Activated T-cell treated with anti-CD3 and anti-CD28 coated beads, Interleukin-2, amount 50 U/mL, for 4 hours (primary cell): ENCODE results near the gene EIF2A. TPM values are rescaled to one million over a fixed set of nuclear protein-coding genes. Genes with fewer than 3 reads are reported as not detected.
"Not testable (repeated sequence)": the region's sequence is repeated elsewhere in the genome, so short reads cannot be mapped to it uniquely, and the experiment has no call there.

ENCODE experiments used
- ATAC-seq, 2 donors: fragments of 200-7000 bp; cut with Tn5 transposase; one replicate each; pipeline ENCODE4 v1.10.0; 2021
- DNase-seq: peaks from one replicate; pipeline ENCODE4 v3.0.0-alpha.2; 2020
- H3K27me3 Mint-ChIP-seq: one replicate; pipeline ENCODE4 v1.8.0; 2021; ENCODE audit warnings: low read depth, mixed read lengths
- H3K36me3 Mint-ChIP-seq: one replicate; pipeline ENCODE4 v1.8.0; 2022; ENCODE audit warnings: mixed read lengths; ENCODE audit not compliant: insufficient read depth
- H3K4me1 Mint-ChIP-seq: one replicate; pipeline ENCODE4 v1.8.0; 2021; ENCODE audit warnings: low read depth, mixed read lengths
- H3K4me3 Mint-ChIP-seq: one replicate; pipeline ENCODE4 v1.8.0; 2021; ENCODE audit warnings: mild to moderate bottlenecking, moderate library complexity, mixed read lengths
- H3K9me3 Mint-ChIP-seq: one replicate; pipeline ENCODE4 v1.8.0; 2021; ENCODE audit warnings: mixed read lengths
- total RNA-seq, 3 donors: library from RNA; stranded (reverse); gene quantifications; one replicate each; pipeline ENCODE4 v1.2.1, GENCODE V29; 2021

EIF2A gene
- total RNA-seq, 3 donors from 2014 or later = 163 to 180 (median 163) TPM

DNA sequence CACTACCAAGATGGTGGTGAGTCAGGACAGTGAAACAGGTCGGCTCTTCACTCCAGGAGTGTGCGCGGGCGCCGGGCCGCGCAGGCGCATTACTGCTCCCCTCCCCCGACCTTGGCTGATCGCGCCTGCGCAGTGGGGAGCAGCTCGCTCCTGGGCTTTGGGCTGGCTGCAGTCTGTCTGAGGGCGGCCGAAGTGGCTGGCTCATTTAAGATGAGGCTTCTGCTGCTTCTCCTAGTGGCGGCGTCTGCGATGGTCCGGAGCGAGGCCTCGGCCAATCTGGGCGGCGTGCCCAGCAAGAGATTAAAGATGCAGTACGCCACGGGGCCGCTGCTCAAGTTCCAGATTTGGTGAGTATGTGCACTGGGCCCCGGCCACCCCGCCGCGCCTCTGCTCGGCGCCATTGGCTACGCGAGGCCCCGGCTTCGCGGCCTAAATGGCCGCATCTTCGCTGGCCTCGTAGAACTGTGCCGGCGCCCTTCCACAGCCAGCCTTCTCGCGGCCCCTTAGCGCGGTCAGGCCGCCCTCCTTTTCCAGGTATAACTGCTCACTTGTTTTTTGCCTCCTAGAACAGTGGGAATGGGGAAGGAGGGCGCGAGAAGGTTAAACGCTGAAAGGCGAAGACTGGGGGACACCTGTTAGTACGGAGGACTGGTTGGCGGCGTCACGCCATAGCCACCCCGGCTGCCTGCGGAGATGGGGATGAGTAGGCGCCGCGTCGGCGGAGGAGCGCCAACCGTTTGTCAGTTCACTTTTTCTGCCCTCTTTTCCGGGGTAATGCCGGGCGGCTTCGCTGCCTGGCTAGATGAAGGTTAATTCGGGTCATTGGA, 56.8 kb downstream of the EIF2A start, which contains the start of gene SELENOT:
TSS of gene SELENOT (plus strand) at position 169 of the 827 bp plus-strand sequence. CDS start at position 211, 42 bp downstream.
- H3K9me3 Mint-ChIP-seq = no peaks in the 10 kb centered on the region
- peaks cover 23% of the 10 kb centered on the region for H3K36me3 Mint-ChIP-seq
- DNase-seq (peak; percentile 92), ATAC-seq (peak; percentile 85 to 91)
- H3K27me3 Mint-ChIP-seq = no peaks in the 10 kb centered on the region
- H3K4me1 Mint-ChIP-seq = peaks cover 62% of the 10 kb centered on the region
- peak within 1 kb of the TSS; percentile 100 for H3K4me3 Mint-ChIP-seq

GRCh38 chr3:150603980-150604319, 57.4 kb downstream of the EIF2A start:
- DNase-seq (no peak), ATAC-seq (no peak)
- Mint-ChIP-seq H3K4me1 (peaks cover 68% of the 10 kb centered on the region), H3K9me3 (no peaks in the 10 kb centered on the region), H3K4me3 (peak overlapping the region; percentile 100), H3K36me3 (peaks cover 26% of the 10 kb centered on the region), H3K27me3 (no peaks in the 10 kb centered on the region)

DNA sequence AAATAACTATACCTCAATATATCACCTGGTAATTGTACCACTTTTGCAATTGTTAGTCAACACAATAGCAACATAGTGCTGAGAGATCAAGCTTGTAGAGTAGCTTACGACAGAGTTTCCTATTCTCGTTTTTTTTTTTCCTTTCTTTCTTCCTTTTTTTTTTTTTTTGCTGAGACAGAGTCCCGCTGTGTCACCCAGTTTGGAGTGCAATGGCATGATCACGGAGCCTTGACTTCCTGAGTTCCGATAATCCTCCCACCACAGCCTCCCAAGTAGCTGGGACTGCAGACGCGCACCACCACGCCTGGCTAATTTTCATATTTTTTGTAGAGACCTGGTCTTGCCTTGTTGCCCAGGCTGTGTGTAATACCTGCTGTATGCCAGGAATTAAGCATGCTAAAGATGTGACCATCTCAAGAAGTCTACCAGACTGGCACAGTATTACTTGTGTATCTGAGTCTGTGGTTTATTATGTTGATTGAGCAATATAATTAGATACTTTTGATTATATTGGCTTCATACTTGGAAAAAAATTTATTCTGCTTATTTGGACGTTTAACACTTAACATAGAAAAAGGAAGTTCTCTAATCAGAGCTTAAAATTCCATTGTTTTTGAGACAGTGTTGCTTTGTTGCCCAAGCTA, 59.5 kb downstream of the EIF2A start:
- Mint-ChIP-seq H3K4me1 (peaks cover 78% of the 10 kb centered on the region), H3K36me3 (peaks cover 27% of the 10 kb centered on the region), H3K4me3 (peak overlapping the region; percentile 100), H3K9me3 (no peaks in the 10 kb centered on the region), H3K27me3 (no peaks in the 10 kb centered on the region)
- DNase-seq (no peak), ATAC-seq (no peak)

DNA sequence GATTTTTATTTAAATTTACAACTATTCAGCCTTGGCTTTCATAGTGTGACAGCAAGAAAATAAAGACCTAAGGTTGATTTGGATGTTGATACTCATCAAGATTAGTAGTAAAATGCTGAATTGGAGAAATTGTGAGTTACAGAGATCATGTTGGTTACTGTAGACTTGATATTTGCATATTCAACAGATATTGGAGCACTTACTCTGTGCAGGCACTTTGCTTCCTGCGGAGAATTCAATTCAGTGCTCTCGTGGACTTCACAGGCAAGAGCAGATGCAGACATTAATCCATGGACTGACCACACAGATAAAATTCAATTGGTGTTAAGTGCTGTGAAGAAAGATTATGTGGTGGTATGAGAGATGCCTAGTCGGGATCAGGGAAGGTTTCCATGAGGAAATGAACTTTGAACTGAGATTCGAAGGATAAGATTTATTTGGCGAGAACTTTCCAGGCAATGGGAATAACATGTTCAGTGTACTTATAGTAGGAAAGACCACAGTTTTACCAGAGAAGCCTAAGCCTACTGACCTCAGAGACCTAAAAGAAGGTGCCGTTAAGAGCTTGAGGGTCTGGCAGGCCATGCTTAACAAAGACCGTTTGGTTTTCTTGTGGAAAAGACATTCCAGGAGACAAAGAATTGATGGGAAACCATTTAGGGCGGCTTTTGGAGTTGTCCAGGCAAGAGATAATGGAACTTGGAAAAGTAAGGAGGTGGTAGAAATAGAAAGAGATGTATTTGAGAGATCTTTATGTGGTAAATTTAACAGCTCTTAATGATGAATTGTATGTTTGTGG, 60.9 kb downstream of the EIF2A start:
- ATAC-seq (no peak), DNase-seq (no peak)
- Mint-ChIP-seq H3K4me3 (peak overlapping the region; percentile 42), H3K9me3 (no peaks in the 10 kb centered on the region), H3K4me1 (peaks cover 73% of the 10 kb centered on the region), H3K36me3 (peaks cover 32% of the 10 kb centered on the region), H3K27me3 (no peaks in the 10 kb centered on the region)

DNA sequence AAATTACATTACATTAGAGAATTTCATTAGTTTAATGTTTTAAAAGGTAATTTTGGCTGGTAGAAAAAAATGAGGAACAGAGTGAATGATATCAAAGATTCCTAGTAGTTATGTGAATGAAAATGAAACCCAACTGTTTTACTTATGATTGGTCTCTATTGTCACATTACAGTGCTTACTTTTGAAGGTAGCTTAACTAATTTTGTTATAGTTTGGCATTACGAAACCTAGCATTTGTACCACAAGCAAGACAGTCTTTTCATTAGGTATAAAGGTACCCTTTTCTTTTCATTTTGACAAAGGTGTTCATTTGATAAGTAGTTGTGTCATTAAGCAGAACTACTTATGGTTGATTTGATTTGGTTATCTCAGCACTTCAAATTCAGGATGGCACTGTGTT, 63.4 kb downstream of the EIF2A start:
- peak; percentile 30 to 65 for ATAC-seq

GRCh38 chr3:150610785-150611184, 64.2 kb downstream of the EIF2A start:
- no peak overlapping the region for H3K4me3 Mint-ChIP-seq
- H3K9me3 Mint-ChIP-seq = no peaks in the 10 kb centered on the region
- peaks cover 78% of the 10 kb centered on the region for H3K4me1 Mint-ChIP-seq
- ATAC-seq = no peak
- no peak for DNase-seq
- no peaks in the 10 kb centered on the region for H3K27me3 Mint-ChIP-seq
- H3K36me3 Mint-ChIP-seq = peaks cover 45% of the 10 kb centered on the region

More for the DNA sequence above, 63.4 kb downstream of the EIF2A start:
- peak overlapping the region; percentile 51 for H3K4me3 Mint-ChIP-seq
- DNase-seq = no peak
- H3K9me3 Mint-ChIP-seq = no peaks in the 10 kb centered on the region
- peaks cover 82% of the 10 kb centered on the region for H3K4me1 Mint-ChIP-seq
- no peaks in the 10 kb centered on the region for H3K27me3 Mint-ChIP-seq
- peaks cover 45% of the 10 kb centered on the region for H3K36me3 Mint-ChIP-seq

- Mint-ChIP-seq H3K27me3 (no peaks in the 10 kb centered on the region), H3K9me3 (no peaks in the 10 kb centered on the region), H3K36me3 (peaks cover 44% of the 10 kb centered on the region), H3K4me1 (peaks cover 72% of the 10 kb centered on the region), H3K4me3 (no peak overlapping the region)
- no peak for ATAC-seq
- no peak for DNase-seq
Observed at GRCh38 chr3:150611666-150612065, 65.1 kb downstream of the EIF2A start.

DNA sequence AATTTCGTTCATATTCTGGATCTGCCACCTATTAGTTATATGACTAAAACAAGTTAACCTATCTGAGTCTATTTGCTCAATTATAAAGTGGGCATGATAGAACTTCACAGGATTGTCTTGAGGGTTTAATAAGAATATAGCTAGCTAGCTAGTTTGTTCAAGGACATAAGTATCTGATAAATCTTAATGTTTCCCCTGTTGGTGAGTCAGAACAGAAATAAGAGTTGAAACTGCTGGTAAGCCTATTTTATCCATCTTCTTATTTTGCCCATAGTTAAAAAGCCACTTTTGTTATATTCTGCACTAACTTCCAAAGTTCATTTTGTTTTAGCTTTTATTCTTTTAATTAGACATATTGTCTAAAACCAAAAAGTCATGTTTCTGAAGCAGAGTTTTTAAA, 65.9 kb downstream of the EIF2A start:
- peaks cover 38% of the 10 kb centered on the region for H3K36me3 Mint-ChIP-seq
- DNase-seq = no peak
- no peak overlapping the region for H3K4me3 Mint-ChIP-seq
- no peak for ATAC-seq
- H3K27me3 Mint-ChIP-seq = no peaks in the 10 kb centered on the region
- no peaks in the 10 kb centered on the region for H3K9me3 Mint-ChIP-seq
- peaks cover 70% of the 10 kb centered on the region for H3K4me1 Mint-ChIP-seq

DNA sequence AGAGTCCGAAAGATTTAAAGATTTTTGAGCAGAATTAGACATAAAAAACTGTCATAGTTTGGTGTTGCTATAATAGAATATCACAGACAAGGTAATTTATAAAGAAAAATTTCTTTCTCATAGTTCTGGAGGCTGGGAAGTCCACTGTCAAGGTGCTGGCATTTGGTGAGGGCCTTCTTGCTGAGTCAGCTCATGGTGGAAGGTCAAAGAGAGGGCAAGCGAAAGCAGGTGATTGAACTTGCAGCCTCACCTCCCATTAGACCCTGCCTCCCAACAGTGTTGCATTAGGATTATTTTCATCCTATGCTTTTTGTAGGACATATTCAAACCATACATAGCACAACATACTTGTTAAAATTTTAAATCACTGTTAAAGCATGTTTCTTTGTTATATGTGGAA, 66.4 kb downstream of the EIF2A start:
- DNase-seq (no peak), ATAC-seq (no peak)
- Mint-ChIP-seq H3K4me1 (peaks cover 66% of the 10 kb centered on the region), H3K4me3 (no peak overlapping the region), H3K27me3 (no peaks in the 10 kb centered on the region), H3K36me3 (peaks cover 35% of the 10 kb centered on the region), H3K9me3 (no peaks in the 10 kb centered on the region)

DNA sequence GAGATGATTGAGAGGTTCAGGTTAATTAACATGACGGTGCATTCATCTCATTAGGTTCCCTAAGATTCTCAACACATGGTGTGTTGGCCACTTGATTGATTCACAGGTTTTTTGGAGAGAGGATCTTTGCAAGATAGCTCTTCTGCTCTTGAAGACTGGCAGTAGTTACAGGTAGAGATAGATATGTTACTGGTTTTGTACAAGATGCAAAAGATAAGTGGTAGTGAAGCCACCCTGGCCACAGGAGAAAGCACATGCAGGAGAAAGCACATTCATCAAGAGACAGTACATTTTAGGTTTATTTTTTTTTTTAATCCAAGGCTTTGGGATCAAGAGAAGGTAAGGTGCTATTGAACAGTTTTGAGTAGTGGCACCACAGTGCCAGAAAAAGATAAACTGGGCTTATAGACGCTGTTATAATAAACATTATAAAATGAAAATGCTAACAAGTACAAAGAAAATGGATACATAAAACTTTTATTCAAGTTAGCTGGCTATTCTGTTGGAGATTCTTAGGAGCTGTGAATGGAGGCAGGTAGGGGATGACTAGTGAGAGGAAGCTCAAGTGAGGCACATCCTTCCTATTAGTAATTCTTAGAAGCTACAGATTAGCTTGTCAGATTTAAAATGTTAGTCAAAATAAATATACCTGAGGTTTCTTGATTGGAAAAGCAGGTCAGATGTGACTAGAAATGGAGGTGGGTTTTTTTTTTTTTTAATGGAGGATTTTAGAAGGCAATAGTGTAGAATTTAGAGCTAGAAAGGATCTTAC, 67.3 kb downstream of the EIF2A start:
- H3K4me1 Mint-ChIP-seq = peaks cover 62% of the 10 kb centered on the region
- H3K9me3 Mint-ChIP-seq = no peaks in the 10 kb centered on the region
- DNase-seq (no peak), ATAC-seq (peak in 1 of 2 donors; percentile 44)
- peaks cover 38% of the 10 kb centered on the region for H3K36me3 Mint-ChIP-seq
- H3K27me3 Mint-ChIP-seq = no peaks in the 10 kb centered on the region
- no peak overlapping the region for H3K4me3 Mint-ChIP-seq

DNA sequence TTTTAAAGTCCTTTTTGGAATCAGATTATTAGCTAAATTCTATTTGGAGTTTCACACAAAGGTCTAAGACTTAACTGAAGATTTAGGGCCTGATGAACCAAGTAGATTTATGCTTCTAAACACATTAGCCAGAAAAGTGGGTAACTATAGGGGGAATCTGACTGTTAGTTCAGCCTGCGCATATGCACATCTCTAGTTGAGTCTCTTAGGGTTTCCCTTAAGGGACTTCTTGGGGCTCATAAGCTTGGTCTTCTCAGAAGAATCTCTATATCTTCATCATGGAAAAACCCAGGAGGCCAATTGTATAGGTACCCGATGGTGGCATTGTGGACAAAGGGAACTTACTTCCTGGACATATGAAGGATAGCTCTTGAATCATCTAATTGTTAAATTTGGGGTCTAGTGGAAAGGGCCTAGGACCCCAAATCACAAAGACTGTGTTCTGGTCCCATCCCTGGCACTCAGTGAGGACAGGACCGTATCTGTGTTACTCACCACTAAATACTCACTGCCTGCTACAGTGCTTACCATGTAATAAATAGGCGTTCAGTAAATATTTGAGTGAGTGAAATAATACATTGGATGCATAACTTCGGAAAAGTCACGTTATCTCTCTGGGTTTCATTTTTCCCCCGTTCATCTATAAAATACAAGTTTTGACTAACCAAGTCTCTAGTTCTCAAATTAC, 73.6 kb downstream of the EIF2A start:
- Mint-ChIP-seq H3K4me1 (peaks cover 44% of the 10 kb centered on the region), H3K4me3 (no peak overlapping the region), H3K27me3 (no peaks in the 10 kb centered on the region), H3K36me3 (peaks cover 31% of the 10 kb centered on the region), H3K9me3 (no peaks in the 10 kb centered on the region)
- DNase-seq (no peak), ATAC-seq (no peak)

DNA sequence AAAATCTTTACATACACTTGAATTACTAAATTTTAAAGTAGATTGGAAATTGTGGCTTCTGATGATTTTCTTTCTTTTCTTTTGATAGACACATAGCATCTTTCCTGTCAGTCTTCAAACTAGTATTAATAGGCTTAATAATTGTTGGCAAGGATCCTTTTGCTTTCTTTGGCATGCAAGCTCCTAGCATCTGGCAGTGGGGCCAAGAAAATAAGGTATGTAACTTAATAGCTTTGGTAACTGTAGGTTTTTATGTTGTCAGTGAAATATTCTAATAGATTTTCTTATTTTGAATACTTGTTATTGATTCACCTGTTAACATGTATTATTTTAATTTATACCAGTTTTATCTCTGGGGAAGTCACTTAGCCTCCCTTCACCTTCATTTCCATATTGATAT, 76.4 kb downstream of the EIF2A start:
- DNase-seq, H3K4me3 Mint-ChIP-seq, H3K27me3 Mint-ChIP-seq, H3K9me3 Mint-ChIP-seq, ATAC-seq: not testable (repeated sequence)
- peaks cover 46% of the 10 kb centered on the region for H3K36me3 Mint-ChIP-seq
- H3K4me1 Mint-ChIP-seq = peaks cover 38% of the 10 kb centered on the region

- Mint-ChIP-seq H3K27me3 (no peaks in the 10 kb centered on the region), H3K4me1 (peaks cover 33% of the 10 kb centered on the region), H3K4me3 (no peak overlapping the region), H3K36me3 (peaks cover 40% of the 10 kb centered on the region), H3K9me3 (no peaks in the 10 kb centered on the region)
- no peak for DNase-seq
- ATAC-seq = no peak
Observed at GRCh38 chr3:150623945-150624344, 77.4 kb downstream of the EIF2A start.
